Activated T-cell treated with anti-CD3 and anti-CD28 coated beads, Interleukin-2, amount 50 U/mL, for 4 hours (primary cell): Measurements from ENCODE around the gene DLEC1. TPM values are rescaled to one million over a fixed set of nuclear protein-coding genes. Genes with fewer than 3 reads are reported as not detected.
"Not testable (repeated sequence)": the region's sequence is repeated elsewhere in the genome, so short reads cannot be mapped to it uniquely, and the experiment has no call there.

ENCODE experiments used
- ATAC-seq, 2 donors: fragments of 200-7000 bp; cut with Tn5 transposase; one replicate each; pipeline ENCODE4 v1.10.0; 2021
- DNase-seq: peaks from one replicate; pipeline ENCODE4 v3.0.0-alpha.2; 2020
- H3K27me3 Mint-ChIP-seq: one replicate; pipeline ENCODE4 v1.8.0; 2021; ENCODE audit warnings: low read depth, mixed read lengths
- H3K36me3 Mint-ChIP-seq: one replicate; pipeline ENCODE4 v1.8.0; 2022; ENCODE audit warnings: mixed read lengths; ENCODE audit not compliant: insufficient read depth
- H3K4me1 Mint-ChIP-seq: one replicate; pipeline ENCODE4 v1.8.0; 2021; ENCODE audit warnings: low read depth, mixed read lengths
- H3K4me3 Mint-ChIP-seq: one replicate; pipeline ENCODE4 v1.8.0; 2021; ENCODE audit warnings: mild to moderate bottlenecking, moderate library complexity, mixed read lengths
- H3K9me3 Mint-ChIP-seq: one replicate; pipeline ENCODE4 v1.8.0; 2021; ENCODE audit warnings: mixed read lengths
- total RNA-seq, 3 donors: library from RNA; stranded (reverse); gene quantifications; one replicate each; pipeline ENCODE4 v1.2.1, GENCODE V29; 2021

Gene DLEC1
- total RNA-seq, 3 donors from 2014 or later, result 0.05 to 0.16 (median 0.08) TPM

- Mint-ChIP-seq H3K27me3 (no peaks in the 10 kb centered on the region), H3K4me3 (no peak overlapping the region), H3K36me3 (no peaks in the 10 kb centered on the region), H3K9me3 (peaks cover 11% of the 10 kb centered on the region), H3K4me1 (peaks cover 49% of the 10 kb centered on the region)
- ATAC-seq (peak; percentile 27 to 55), DNase-seq (no peak)
Measured at GRCh38 chr3:38151667-38152265, 112.8 kb downstream of the DLEC1 start.

- Mint-ChIP-seq H3K36me3 (no peaks in the 10 kb centered on the region), H3K27me3 (no peaks in the 10 kb centered on the region), H3K4me3 (no peak overlapping the region), H3K4me1 (peaks cover 49% of the 10 kb centered on the region), H3K9me3 (peaks cover 3% of the 10 kb centered on the region)
- no peak for DNase-seq
- ATAC-seq, result no peak
Measured at GRCh38 chr3:38152609-38153008, 113.6 kb downstream of the DLEC1 start.

DNA sequence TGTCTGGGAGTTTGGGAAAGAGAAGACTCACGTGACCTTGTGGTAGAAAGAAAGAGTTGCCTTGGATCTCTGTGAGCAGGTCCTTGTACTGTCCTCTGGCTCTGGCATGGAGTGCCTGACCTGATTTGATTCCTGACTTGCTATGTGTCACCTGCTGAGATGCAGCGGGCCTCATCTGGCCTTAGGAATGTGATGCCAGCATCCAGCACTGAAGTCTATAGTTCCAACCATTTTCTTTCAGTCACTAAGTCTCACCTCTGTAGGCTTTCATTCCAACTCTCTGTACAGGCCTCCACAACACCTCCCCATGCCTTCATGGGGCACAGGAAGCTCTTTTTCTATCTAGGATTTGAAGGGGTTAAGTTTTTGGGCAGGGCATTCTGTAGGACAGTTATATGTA, 114.2 kb downstream of the DLEC1 start:
- DNase-seq, result no peak
- ATAC-seq, result no peak
- H3K4me3 Mint-ChIP-seq, result no peak overlapping the region
- no peaks in the 10 kb centered on the region for H3K36me3 Mint-ChIP-seq
- no peaks in the 10 kb centered on the region for H3K9me3 Mint-ChIP-seq
- no peaks in the 10 kb centered on the region for H3K27me3 Mint-ChIP-seq
- peaks cover 44% of the 10 kb centered on the region for H3K4me1 Mint-ChIP-seq

- no peaks in the 10 kb centered on the region for H3K27me3 Mint-ChIP-seq
- no peak for DNase-seq
- peak in 1 of 2 donors; percentile 15 for ATAC-seq
Measured at GRCh38 chr3:38154033-38154494, 115.1 kb downstream of the DLEC1 start.

GRCh38 chr3:38154625-38155255, 115.7 kb downstream of the DLEC1 start:
- ATAC-seq (peak; percentile 37 to 58), DNase-seq (no peak)
- H3K36me3 Mint-ChIP-seq, result no peaks in the 10 kb centered on the region
- H3K9me3 Mint-ChIP-seq, result no peaks in the 10 kb centered on the region
- peaks cover 43% of the 10 kb centered on the region for H3K4me1 Mint-ChIP-seq
- H3K4me3 Mint-ChIP-seq, result no peak overlapping the region
- no peaks in the 10 kb centered on the region for H3K27me3 Mint-ChIP-seq

More at GRCh38 chr3:38154033-38154494, 115.1 kb downstream of the DLEC1 start:
- Mint-ChIP-seq H3K9me3 (no peaks in the 10 kb centered on the region), H3K4me3 (no peak overlapping the region), H3K36me3 (no peaks in the 10 kb centered on the region), H3K4me1 (peaks cover 44% of the 10 kb centered on the region)

DNA sequence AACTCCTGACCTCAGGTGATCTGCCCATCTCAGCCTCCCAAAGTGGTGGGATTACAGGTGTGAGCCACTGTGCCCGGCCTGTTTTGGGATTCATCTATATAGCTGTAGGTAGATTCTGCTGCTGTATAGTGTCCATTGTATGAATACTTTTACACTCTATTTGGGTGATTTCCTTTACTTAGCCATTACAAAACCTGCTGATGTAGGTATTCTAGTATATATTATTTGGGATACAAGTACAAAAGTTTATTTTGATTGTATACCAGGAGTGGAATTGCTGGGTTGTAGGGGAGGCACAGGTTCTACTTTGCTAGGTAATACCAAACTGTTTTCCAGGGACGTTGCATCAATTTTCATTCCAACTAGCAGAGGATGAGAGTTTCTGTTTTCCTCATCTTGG, 116.8 kb downstream of the DLEC1 start:
- H3K27me3 Mint-ChIP-seq, result no peaks in the 10 kb centered on the region
- ATAC-seq, result no peak
- no peak overlapping the region for H3K4me3 Mint-ChIP-seq
- H3K9me3 Mint-ChIP-seq, result no peaks in the 10 kb centered on the region
- DNase-seq, result no peak
- H3K4me1 Mint-ChIP-seq, result peaks cover 38% of the 10 kb centered on the region
- H3K36me3 Mint-ChIP-seq, result no peaks in the 10 kb centered on the region

DNA sequence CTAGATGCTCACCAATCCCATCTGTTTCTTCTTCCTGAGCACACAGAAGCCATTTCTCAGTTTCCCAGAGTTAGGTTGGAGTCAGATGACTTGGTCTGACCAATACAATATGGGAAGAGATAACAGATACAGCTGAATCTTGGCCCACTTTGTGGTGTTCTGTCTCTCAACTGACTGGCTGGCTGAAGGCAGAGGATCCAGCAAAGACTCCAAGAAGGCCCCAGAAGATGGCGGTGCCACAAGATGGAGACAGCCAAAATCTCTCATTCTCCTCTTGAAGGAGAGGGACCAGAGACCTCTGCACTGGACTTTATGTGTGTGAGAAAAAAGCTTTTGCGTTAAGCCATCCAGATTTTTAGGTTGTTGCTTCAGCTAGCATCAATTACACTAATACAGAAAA, 118.1 kb downstream of the DLEC1 start:
- Mint-ChIP-seq H3K27me3 (no peaks in the 10 kb centered on the region), H3K36me3 (no peaks in the 10 kb centered on the region), H3K4me1 (peaks cover 25% of the 10 kb centered on the region), H3K9me3 (no peaks in the 10 kb centered on the region), H3K4me3 (no peak overlapping the region)
- DNase-seq, result no peak
- no peak for ATAC-seq

GRCh38 chr3:38157595-38157994, 118.6 kb downstream of the DLEC1 start:
- peaks cover 23% of the 10 kb centered on the region for H3K4me1 Mint-ChIP-seq
- no peaks in the 10 kb centered on the region for H3K27me3 Mint-ChIP-seq
- H3K4me3 Mint-ChIP-seq, result no peak overlapping the region
- ATAC-seq (no peak), DNase-seq (no peak)
- no peaks in the 10 kb centered on the region for H3K9me3 Mint-ChIP-seq
- no peaks in the 10 kb centered on the region for H3K36me3 Mint-ChIP-seq

DNA sequence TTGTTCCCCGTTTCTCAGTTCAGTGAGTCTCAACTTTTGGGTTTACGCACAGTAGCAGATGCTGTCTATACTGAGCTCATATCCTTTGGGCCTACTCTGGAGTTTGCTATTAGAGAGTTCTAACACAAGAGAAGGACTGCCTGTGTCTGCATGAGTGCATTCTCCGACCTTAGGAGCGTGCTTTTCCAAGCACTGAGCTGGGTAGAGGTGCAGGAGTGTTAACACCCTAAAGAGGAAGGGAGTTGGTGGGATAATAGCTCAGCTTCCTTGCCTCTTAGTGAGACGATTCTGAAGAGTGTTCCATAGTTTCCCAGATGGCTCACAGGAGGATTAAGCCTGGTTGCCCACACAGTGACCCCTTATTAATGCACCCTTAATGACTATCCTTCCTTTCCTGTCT, 119.5 kb downstream of the DLEC1 start:
- DNase-seq, result no peak
- ATAC-seq, result no peak
- peaks cover 17% of the 10 kb centered on the region for H3K4me1 Mint-ChIP-seq
- no peaks in the 10 kb centered on the region for H3K27me3 Mint-ChIP-seq
- no peak overlapping the region for H3K4me3 Mint-ChIP-seq
- no peaks in the 10 kb centered on the region for H3K36me3 Mint-ChIP-seq
- no peaks in the 10 kb centered on the region for H3K9me3 Mint-ChIP-seq

DNA sequence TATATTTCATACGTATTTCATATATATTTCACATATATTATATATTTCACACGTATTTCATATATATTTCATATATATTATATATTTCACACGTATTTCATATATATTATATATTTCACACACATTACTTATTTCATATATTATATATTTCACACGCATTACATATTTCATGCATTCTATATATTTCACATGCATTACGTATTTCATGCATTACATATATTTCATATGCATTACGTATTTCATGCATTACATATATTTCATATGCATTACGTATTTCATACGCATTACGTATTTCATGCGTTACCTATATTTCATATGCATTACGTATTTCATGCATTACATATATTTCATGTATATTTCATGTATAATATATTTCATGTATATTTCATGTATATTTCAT, 121.7 kb downstream of the DLEC1 start:
- not testable (repeated sequence) for H3K4me1 Mint-ChIP-seq, H3K36me3 Mint-ChIP-seq, H3K4me3 Mint-ChIP-seq, ATAC-seq, H3K27me3 Mint-ChIP-seq, H3K9me3 Mint-ChIP-seq, DNase-seq

DNA sequence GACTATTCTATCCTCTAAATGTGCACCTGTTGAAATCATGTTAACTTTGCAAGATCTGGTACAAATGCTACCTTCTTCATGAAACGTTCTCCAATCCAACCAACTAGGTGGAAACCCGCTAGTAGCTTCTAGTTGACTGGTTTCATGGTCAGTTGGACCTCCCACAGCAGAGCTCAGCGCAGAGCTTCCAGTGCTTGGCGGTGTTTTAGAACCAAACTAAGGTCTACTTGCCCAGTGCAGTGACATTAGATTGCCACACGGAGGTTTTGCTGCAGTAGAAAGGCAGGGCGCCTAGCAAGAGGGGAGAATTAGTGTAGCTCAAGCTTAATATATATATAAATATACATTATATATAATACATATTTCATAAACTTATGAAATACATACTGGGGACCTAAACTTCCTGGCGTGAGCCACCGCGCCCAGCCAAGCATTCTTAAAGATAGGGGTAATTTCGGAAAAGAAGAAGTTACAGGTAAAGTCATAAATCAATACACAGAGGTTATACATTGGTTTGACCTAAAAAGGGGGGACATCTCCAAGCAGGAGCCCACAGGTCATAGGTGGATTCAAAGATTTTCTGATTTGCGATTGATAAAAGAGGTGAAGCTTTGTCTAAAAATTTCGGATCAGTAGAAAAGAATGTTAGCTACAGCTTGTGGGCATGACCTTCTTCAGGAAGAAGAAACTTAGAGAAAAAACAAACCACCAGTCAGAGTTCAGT, 124.3 kb downstream of the DLEC1 start:
- ATAC-seq (no peak), DNase-seq (no peak)
- no peaks in the 10 kb centered on the region for H3K27me3 Mint-ChIP-seq
- H3K4me3 Mint-ChIP-seq, result no peak overlapping the region
- H3K36me3 Mint-ChIP-seq, result peaks cover 9% of the 10 kb centered on the region
- peaks cover 30% of the 10 kb centered on the region for H3K4me1 Mint-ChIP-seq
- H3K9me3 Mint-ChIP-seq, result no peaks in the 10 kb centered on the region

GRCh38 chr3:38163841-38164642, 125.0 kb downstream of the DLEC1 start:
- ATAC-seq (no peak), DNase-seq (no peak)
- H3K36me3 Mint-ChIP-seq, result peaks cover 9% of the 10 kb centered on the region
- peaks cover 38% of the 10 kb centered on the region for H3K4me1 Mint-ChIP-seq
- H3K9me3 Mint-ChIP-seq, result no peaks in the 10 kb centered on the region
- peak overlapping the region; percentile 87 for H3K4me3 Mint-ChIP-seq
- H3K27me3 Mint-ChIP-seq, result no peaks in the 10 kb centered on the region

DNA sequence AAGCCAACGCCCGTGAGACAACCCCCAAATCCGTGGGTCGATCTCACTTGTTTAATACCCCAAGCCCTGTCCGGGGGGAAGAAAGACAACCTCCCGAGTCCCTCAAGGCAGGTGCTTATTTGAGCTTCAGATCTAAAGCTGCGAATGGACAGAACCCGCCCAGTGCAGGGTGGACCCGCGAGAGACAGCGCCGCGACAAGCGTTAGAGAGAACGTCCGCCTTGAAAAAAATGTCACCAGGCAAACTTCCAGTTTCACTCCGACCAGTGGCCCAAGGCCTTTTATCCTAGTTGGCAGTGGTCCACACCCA, 125.6 kb downstream of the DLEC1 start:
- Mint-ChIP-seq H3K36me3 (peaks cover 9% of the 10 kb centered on the region), H3K9me3 (no peaks in the 10 kb centered on the region), H3K27me3 (no peaks in the 10 kb centered on the region), H3K4me3 (peak overlapping the region; percentile 87), H3K4me1 (peaks cover 44% of the 10 kb centered on the region)
- ATAC-seq (peak; percentile 11 to 15), DNase-seq (no peak)

DNA sequence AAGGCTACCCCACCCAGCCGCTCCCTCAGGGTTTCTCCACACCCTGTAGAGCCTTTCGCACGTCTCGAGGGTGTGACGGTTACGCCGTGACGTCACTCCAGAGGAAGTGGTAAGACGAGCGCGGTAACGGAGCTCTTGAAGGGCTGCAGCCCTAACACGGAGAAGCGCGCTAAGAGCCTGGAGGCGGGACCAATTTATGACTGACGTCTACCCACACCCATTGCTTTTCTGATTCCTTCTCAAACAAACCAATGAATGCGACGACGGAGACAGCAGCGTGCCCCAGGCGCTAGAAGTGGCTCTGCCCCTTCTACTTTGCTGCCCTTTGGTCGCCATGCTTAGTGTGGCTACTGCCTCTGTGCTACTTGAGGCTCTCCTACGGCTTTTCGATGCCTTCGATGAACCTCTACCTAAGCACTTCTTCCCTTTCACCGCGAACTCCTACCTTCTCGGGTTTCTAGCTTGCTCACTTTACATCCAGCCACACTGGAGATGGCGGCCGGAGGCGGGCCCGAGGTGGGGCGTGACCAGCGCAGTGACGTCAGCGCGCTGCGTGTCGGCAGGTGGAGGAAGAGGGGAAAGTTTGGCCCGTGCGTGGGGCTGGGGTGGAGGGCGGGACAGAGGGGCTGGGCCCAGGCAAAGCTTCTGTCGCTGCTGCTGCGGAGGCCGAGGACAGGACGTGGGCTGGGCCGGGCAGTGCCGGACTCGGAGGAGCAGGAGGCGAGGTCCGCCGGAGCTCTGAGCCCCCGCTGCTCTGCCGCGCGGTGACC, 126.1 kb downstream of the DLEC1 start, which contains the start of gene OXSR1:
Gene OXSR1 (plus strand): TSS at position 586 of the 770 bp plus-strand sequence. CDS start 340 bp downstream, outside the sequence.
- Mint-ChIP-seq H3K27me3 (no peaks in the 10 kb centered on the region), H3K4me3 (peak within 1 kb of the TSS; percentile 87), H3K36me3 (peaks cover 9% of the 10 kb centered on the region), H3K9me3 (no peaks in the 10 kb centered on the region), H3K4me1 (peaks cover 46% of the 10 kb centered on the region)
- DNase-seq (peak; percentile 95), ATAC-seq (peak; percentile 89 to 93)
